WERI-Rb-1 (cell line): ENCODE data around the gene C7.
"Not testable (repeated sequence)": the region's sequence is repeated elsewhere in the genome, so short reads cannot be mapped to it uniquely, and the experiment has no call there.

Source experiments
- DNase-seq: peaks from one replicate; pipeline ENCODE4 v3.0.0-alpha.2; 2020
- H3K27ac ChIP-seq: fragments of 250-450 bp; sonication (Bioruptor Pico); 2 replicates; pipeline ENCODE4 v1.5.1; 2020; ENCODE audit warnings: mild to moderate bottlenecking, moderate library complexity
- H3K27me3 ChIP-seq: fragments of 250-450 bp; sonication (Bioruptor Pico); 2 replicates; pipeline ENCODE4 v1.5.1; 2021; ENCODE audit warnings: mild to moderate bottlenecking, low read depth, moderate library complexity; ENCODE audit not compliant: insufficient read depth, severe bottlenecking
- H3K36me3 ChIP-seq: fragments of 250-450 bp; sonication (Bioruptor Pico); 2 replicates; pipeline ENCODE4 v1.5.1; 2020; ENCODE audit warnings: mild to moderate bottlenecking, moderate library complexity
- H3K4me3 ChIP-seq: 2 replicates; pipeline ENCODE4 v1.5.1; 2011; ENCODE audit warnings: low read depth, mild to moderate bottlenecking, control low read depth, low read length
- H3K9me3 ChIP-seq: fragments of 250-450 bp; sonication (Bioruptor Pico); 2 replicates; pipeline ENCODE4 v1.5.1; 2021; ENCODE audit warnings: mild to moderate bottlenecking, moderate library complexity; ENCODE audit not compliant: severe bottlenecking
- TF ChIP-seq, protein P1 (sequence below): IDR thresholded peaks from 2 replicates; pipeline ENCODE4 v1.5.1; 2011; ENCODE audit warnings: low read depth, mild to moderate bottlenecking, control low read depth, inconsistent platforms, low read length

The C7 gene

DNA sequence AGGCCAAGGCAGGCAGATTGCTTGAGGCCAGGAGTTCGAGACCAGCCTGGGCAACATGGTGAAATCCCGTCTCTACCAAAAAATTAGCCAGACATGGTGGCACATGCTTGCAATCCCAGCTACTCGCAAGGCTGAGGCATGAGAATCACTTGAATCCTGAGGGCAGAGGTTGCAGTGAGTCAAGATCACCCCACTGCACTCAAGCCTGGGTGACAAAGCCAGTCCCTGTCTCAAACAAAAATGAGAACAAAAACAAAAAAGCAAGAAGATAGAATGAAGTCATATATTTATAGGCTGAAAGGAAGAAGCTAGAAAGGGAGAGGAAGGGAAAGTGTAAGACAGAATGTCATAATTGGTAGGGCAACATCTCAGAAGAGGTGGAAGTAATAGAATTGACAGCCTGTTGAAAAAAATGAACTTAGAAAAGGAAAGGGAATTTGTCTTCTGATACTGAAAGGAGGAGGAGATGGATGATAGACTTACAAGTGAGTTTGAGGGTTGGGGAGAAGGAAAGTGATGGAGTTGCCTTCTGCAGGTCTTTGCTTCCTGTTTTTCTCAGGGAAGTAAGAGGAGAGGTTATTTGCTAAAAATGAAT is 35.9 kb upstream of the C7 start:
- DNase-seq, result no peak
- Histone ChIP-seq H3K4me3 (no peak overlapping the region), H3K27ac (no peak overlapping the region), H3K36me3 (no peaks in the 10 kb centered on the region), H3K27me3 (no peaks in the 10 kb centered on the region), H3K9me3 (no peaks in the 10 kb centered on the region)
- TF ChIP-seq, protein P1, sequence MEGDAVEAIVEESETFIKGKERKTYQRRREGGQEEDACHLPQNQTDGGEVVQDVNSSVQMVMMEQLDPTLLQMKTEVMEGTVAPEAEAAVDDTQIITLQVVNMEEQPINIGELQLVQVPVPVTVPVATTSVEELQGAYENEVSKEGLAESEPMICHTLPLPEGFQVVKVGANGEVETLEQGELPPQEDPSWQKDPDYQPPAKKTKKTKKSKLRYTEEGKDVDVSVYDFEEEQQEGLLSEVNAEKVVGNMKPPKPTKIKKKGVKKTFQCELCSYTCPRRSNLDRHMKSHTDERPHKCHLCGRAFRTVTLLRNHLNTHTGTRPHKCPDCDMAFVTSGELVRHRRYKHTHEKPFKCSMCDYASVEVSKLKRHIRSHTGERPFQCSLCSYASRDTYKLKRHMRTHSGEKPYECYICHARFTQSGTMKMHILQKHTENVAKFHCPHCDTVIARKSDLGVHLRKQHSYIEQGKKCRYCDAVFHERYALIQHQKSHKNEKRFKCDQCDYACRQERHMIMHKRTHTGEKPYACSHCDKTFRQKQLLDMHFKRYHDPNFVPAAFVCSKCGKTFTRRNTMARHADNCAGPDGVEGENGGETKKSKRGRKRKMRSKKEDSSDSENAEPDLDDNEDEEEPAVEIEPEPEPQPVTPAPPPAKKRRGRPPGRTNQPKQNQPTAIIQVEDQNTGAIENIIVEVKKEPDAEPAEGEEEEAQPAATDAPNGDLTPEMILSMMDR, result no peak

DNA sequence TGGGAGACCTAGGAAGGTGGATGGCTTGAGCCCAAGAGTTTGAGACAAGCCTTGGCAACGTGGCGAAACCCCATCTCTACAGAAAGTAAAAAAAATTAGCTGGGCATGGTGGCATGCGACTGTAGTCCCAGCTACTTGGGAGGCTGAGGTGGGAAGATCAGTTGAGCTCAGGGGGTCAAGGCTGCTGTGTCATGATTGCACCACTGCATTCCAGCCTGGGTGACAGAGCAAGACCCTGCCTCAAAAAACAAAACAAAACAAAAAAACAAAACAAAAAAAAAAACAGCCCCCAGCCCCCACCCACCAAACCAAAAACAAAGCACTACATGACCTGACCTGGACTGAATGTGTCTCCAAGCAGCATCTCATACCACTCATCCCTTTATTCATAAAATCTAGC is 33.3 kb upstream of the C7 start:
- Histone ChIP-seq H3K4me3 (no peak overlapping the region), H3K36me3 (no peaks in the 10 kb centered on the region), H3K27ac (no peak overlapping the region), H3K27me3 (no peaks in the 10 kb centered on the region), H3K9me3 (no peaks in the 10 kb centered on the region)
- TF ChIP-seq, protein P1, result no peak
- no peak for DNase-seq

DNA sequence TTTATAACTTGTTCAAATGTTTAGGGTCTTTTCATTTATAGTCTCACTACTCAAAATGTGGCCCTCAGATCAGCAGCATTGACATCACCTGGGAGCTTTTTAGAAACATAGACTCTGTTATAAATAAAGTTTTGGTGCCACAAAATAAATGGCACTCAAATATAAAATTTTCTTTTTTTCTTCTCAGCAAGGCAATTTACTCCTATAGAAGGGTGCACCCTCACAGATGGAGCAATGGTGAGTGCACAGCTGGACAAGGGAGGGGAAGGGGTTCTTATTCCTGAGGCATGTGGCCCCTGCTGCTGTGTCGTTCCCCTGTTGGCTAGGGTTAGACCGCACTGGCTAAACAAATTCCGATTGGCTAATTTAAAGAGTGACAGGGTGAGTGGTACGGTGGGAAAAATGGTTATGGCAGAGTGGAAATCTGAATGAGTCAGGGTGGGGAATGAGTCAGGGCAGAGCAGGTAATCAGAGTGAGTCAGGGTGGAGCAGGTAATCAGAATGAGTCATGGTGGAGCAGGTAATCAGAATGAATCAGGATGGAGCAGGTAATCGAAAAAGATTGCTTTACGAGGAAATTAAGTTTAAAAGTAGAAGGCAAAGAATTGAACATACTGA is 31.8 kb upstream of the C7 start:
- Histone ChIP-seq H3K4me3 (no peak overlapping the region), H3K36me3 (no peaks in the 10 kb centered on the region), H3K27ac (no peak overlapping the region), H3K27me3 (no peaks in the 10 kb centered on the region), H3K9me3 (peaks cover 5% of the 10 kb centered on the region)
- TF ChIP-seq, protein P1, result no peak
- no peak for DNase-seq

DNA sequence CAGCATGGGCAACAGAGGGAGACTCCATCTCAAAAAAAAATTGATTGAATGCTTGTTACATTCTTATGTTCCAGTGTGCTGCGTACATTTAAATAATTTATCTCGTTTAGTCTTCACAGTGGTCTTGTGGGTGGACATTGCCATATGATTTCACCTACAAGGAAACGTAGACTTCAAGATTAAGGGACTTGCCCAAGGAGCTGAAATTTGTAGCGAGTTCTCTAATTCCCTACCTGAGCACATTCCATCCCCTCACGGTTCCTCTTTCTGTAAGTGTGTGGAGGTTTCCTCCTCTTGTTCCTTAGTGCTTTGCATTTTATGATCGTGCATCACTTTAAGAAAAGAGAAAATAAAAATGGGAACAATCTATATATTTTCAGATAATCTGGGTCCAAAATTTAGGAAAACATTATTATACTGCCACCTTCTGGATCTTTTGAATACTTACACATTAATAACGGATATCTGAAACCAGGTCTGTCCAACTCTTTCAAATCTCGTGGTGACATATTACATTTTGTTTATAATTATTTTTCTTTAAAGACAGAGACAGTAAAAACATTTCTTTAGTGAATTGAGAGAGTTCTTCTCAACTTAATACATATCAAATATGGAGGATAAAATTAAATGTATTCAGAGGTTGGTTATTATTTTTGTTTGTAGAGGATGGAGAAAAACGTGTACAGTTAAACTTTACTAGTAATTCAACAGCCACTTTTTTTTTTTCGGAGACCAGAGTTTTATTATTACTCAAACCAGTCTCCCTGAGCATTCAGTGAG is 29.9 kb upstream of the C7 start:
- DNase-seq, result no peak
- Histone ChIP-seq H3K36me3 (no peaks in the 10 kb centered on the region), H3K27ac (no peak overlapping the region), H3K27me3 (no peaks in the 10 kb centered on the region), H3K4me3 (no peak overlapping the region), H3K9me3 (peaks cover 6% of the 10 kb centered on the region)
- TF ChIP-seq, protein P1, result no peak

DNA sequence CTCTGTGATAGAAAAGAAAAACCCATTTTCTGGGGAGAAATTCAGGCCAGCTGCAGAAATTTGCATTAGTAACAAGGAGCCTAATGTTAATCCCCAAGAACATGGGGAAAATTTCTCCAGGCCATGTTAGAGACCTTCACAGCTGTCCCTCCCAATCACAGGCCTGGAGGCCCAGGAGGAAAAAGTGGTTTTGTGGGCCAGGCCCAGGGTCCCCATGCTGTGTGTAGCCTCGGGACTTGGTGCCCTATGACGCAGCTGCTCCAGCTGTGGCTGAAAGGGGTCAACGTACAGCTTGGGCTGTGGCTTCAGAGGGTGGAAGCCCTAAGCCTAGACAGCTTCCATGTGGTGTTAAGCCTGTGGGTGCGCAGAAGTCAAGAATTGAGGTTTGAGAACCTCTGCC is 27.0 kb upstream of the C7 start:
- no peak for DNase-seq

DNA sequence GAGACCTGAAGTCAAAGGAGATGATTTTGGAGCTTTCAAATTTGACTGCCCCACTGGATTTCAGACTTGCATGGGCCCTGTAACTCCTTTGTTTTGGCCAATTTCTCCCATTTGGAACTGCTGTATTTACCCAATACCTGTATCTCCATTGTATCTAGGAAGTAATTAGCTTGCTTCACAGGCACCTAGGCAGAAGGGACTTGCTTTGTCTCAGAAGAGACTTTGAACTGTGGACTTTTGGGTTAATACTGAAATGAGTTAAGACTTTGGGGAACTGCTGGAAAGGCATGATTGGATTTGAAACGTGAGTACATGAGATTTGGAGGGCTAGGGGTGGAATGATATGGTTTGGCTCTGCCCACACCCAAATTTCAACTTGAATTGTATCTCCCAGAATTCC is 26.2 kb upstream of the C7 start:
- H3K9me3 ChIP-seq, DNase-seq, H3K36me3 ChIP-seq, H3K27me3 ChIP-seq, H3K4me3 ChIP-seq, H3K27ac ChIP-seq: not testable (repeated sequence)

More for the DNA sequence above, 27.0 kb upstream of the C7 start:
- Histone ChIP-seq H3K9me3 (peaks cover 6% of the 10 kb centered on the region), H3K27ac (no peak overlapping the region), H3K4me3 (no peak overlapping the region), H3K27me3 (no peaks in the 10 kb centered on the region), H3K36me3 (no peaks in the 10 kb centered on the region)
- TF ChIP-seq, protein P1, result no peak

DNA sequence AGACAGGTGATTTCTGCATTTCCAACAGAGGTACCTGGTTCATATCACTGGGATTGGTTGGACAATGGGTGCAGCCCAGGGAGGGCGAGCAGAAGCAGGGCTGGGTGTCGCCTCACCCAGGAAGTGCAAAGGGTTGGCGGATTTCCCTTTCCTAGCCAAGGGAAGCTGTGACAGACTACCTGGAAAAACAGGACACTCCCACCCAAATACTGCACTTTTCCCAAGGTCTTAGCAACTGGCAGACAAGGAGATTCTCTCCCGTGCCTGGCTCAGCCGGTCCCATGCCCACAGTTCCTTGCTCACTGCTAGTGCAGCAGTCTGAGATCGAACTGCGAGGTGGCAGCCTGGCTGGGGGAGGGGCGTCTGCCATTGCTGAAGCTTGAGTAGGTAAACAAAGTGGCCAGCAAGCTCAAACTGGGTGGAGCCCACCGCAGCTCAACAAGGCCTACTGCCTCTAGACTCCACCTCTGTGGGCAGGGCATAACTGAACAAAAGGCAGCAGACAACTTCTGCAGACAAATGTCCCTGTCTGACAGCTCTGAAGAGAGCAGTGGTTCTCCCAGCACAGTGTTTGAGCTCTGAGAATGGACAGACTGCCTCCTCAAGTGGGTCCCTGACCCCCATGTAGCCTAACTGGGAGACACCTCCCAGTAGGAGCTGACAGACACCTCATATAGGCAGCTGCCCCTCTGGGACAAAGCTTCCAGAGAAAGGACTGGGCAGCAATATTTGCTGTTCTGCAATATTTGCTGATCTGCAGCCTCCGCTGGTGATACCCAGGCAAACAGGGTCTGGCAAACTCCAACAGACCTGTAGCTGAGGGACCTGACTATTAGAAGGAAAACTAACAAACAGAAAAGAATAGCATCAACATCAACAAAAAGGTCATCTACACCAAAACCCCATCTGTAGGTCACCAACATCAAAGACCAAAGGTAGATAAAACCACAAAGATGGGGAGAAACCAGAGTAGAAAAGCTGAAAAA is 13.6 kb upstream of the C7 start:
- H3K27me3 ChIP-seq, H3K36me3 ChIP-seq, DNase-seq, H3K27ac ChIP-seq, H3K9me3 ChIP-seq, H3K4me3 ChIP-seq: not testable (repeated sequence)
